Breast epithelium (tissue), 4 donors: ENCODE results near the gene CDK19. TPM values are rescaled to one million over a fixed set of nuclear protein-coding genes. Genes with fewer than 3 reads are reported as not detected.

Experiments
- DNase-seq, 2 donors: peaks; one replicate each; pipeline ENCODE4 v3.0.0-alpha.2; 2019; ENCODE audit warnings: low spot score in 2 of 2
- H3K27ac ChIP-seq, 2 donors: fragments of 200-600 bp; sonication (generic) in 1 of 2; one replicate each; pipeline ENCODE4 v1.5.1; 2016 to 2019; ENCODE audit warnings: mild to moderate bottlenecking in 1 of 2
- H3K27me3 ChIP-seq, 2 donors: fragments of 200-600 bp; sonication (generic) in 1 of 2; one replicate each; pipeline versions ENCODE4 v1.5.1 to v1.6.0; 2017 to 2019; ENCODE audit warnings: control low read depth in 1 of 2, mild to moderate bottlenecking in 1 of 2
- H3K36me3 ChIP-seq: fragments of 200-600 bp; one replicate; pipeline ENCODE4 v1.5.1; 2019
- H3K4me1 ChIP-seq, 2 donors: fragments of 200-600 bp; sonication (generic); one replicate each; pipeline ENCODE4 v1.5.1; 2016 to 2019; ENCODE audit warnings: control low read depth in 1 of 2
- H3K4me3 ChIP-seq, 3 donors: fragments of 200-600 bp; sonication (generic); 1 replicate in 2 of 3; 2 replicates in 1 of 3; pipeline ENCODE4 v1.5.1; 2016 to 2019; ENCODE audit warnings: mild to moderate bottlenecking in 3 of 3, moderate library complexity in 2 of 3
- H3K9me3 ChIP-seq, 2 donors: fragments of 200-600 bp; sonication (generic) in 1 of 2; one replicate each; pipeline ENCODE4 v1.5.1; 2016 to 2019; ENCODE audit warnings: control low read depth in 1 of 2
- POLR2A ChIP-seq: fragments of 450-650 bp; IDR thresholded peaks from one replicate; pipeline ENCODE4 v1.6.1; 2016; ENCODE audit warnings: antibody characterized with exemption, mild to moderate bottlenecking, moderate library complexity
- POLR2AphosphoS5 ChIP-seq, 3 donors: sonication (generic); formaldehyde crosslinking; IDR thresholded peaks; one replicate each; pipeline ENCODE4 v1.6.1; 2017; ENCODE audit warnings: antibody characterized with exemption in 3 of 3
- intact Hi-C: fragments of 100-400 bp; cut with DNase I; formaldehyde crosslinking; loops from one replicate; pipeline ENCODE4 v1.15.1; 2023; ENCODE audit warnings: low total_unique reads
- total RNA-seq, 3 donors: library from RNA; depleted of rRNA; stranded (reverse); fragments of >200 nt; gene quantifications; one replicate each; pipeline ENCODE4 v1.1.0, GENCODE V29; 2016
- TF ChIP-seq, protein P1 (sequence below), 3 donors: fragments of 450-650 bp; IDR thresholded peaks; one replicate each; pipeline ENCODE4 v1.5.1; 2016 to 2017; ENCODE audit warnings: antibody characterized with exemption in 3 of 3, mild to moderate bottlenecking in 3 of 3, moderate library complexity in 3 of 3

CDK19 gene
- total RNA-seq, 3 donors from 2014 or later: 14.1 to 17.9 (median 17.9) TPM

- DNase-seq: no peak
- TF ChIP-seq POLR2AphosphoS5 (IDR thresholded peaks at IDR 0.05) (no peak), POLR2A (no peak)
- TF ChIP-seq, protein P1, sequence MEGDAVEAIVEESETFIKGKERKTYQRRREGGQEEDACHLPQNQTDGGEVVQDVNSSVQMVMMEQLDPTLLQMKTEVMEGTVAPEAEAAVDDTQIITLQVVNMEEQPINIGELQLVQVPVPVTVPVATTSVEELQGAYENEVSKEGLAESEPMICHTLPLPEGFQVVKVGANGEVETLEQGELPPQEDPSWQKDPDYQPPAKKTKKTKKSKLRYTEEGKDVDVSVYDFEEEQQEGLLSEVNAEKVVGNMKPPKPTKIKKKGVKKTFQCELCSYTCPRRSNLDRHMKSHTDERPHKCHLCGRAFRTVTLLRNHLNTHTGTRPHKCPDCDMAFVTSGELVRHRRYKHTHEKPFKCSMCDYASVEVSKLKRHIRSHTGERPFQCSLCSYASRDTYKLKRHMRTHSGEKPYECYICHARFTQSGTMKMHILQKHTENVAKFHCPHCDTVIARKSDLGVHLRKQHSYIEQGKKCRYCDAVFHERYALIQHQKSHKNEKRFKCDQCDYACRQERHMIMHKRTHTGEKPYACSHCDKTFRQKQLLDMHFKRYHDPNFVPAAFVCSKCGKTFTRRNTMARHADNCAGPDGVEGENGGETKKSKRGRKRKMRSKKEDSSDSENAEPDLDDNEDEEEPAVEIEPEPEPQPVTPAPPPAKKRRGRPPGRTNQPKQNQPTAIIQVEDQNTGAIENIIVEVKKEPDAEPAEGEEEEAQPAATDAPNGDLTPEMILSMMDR (IDR thresholded peaks at IDR 0.05): no peak
- H3K4me1 ChIP-seq: no peaks in the 10 kb centered on the region
- H3K4me3 ChIP-seq: no peak overlapping the region
- H3K27ac ChIP-seq: no peak overlapping the region
- intact Hi-C loops: no loop called here
- H3K27me3 ChIP-seq: no peaks in the 10 kb centered on the region
- H3K9me3 ChIP-seq: no peaks in the 10 kb centered on the region
- no peaks in the 10 kb centered on the region for H3K36me3 ChIP-seq
Observed at GRCh38 chr6:110833831-110834230, 18.6 kb upstream of the CDK19 start.

- TF ChIP-seq POLR2AphosphoS5 (IDR thresholded peaks at IDR 0.05): no peak
- TF ChIP-seq, protein P1 (IDR thresholded peaks at IDR 0.05): no peak
- no peak overlapping the region for H3K4me3 ChIP-seq
- intact Hi-C loops: no loop called here
- DNase-seq: no peak
- no peaks in the 10 kb centered on the region for H3K4me1 ChIP-seq
- H3K9me3 ChIP-seq: no peaks in the 10 kb centered on the region
- H3K27me3 ChIP-seq: no peaks in the 10 kb centered on the region
- no peak overlapping the region for H3K27ac ChIP-seq
- no peaks in the 10 kb centered on the region for H3K36me3 ChIP-seq
Observed at GRCh38 chr6:110831405-110831804, 16.1 kb upstream of the CDK19 start.

DNA sequence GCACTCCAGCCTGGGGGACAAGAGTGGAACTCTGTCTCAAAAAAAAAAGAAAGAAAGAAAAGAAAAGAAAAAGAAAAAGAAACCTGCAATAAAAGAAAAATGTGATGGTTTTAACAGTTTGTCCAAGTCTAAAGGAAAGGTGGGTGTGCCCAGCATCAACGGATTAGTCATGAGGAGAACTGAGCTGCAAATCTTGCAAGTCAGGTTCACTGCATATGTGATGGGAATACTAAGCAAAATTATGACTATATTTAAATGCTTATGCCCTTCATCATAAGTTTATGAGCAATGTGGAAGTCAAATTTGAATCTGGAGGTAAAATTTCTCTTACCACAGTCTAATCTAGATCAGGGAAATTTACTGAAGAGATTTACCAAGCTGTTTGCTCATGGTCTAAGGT is 13.1 kb upstream of the CDK19 start:
- no peak for DNase-seq
- no peaks in the 10 kb centered on the region for H3K9me3 ChIP-seq
- H3K4me3 ChIP-seq: no peak overlapping the region
- TF ChIP-seq, protein P1 (IDR thresholded peaks at IDR 0.05): no peak
- no peak for TF ChIP-seq POLR2AphosphoS5 (IDR thresholded peaks at IDR 0.05)
- TF ChIP-seq POLR2A: no peak
- no peak overlapping the region for H3K27ac ChIP-seq
- no peaks in the 10 kb centered on the region for H3K36me3 ChIP-seq
- H3K4me1 ChIP-seq: no peaks in the 10 kb centered on the region
- H3K27me3 ChIP-seq: no peaks in the 10 kb centered on the region
- intact Hi-C loops: no loop called here

DNA sequence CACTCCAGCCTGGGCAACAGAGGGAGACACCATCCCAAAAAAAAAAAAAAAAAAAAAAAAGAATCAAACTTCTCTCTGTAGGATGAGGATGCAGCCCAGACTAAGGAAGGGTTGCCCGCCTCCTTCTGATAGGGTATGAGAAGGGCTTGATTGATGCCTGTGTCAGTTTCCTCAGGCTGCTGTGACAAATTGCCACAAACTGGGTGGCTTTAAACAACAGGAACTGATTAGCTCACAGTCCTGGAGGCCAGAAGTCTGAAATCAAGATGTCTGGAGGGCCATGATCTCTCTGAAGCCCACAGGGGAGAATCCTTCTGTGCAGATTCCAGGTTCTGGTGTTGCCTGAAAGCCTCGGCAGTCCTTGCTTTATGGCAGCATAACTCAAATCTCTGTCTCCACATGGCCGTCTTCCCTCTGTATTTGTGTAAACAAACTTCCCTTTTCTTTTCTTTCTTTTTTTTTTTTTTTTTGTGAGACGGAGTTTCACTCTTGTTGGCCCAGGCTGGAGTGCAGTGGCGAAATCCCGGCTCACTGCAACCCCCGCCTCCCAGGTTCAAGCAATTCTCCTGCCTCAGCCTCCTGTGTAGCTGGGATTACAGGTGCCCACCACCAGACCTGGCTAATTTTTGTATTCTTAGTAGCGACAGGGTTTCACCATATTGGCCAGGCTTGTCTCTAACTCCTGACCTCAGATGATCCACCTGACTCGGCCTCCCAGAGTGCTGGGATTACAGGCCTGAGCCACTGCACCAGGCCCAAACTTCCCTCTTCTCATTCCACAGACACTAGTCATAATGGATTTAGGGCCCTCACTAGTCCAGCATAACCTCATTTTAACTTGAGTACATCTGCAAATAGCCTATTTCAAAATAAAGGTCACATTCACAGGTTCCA is 11.2 kb upstream of the CDK19 start:
- TF ChIP-seq, protein P1 (IDR thresholded peaks at IDR 0.05): no peak
- TF ChIP-seq POLR2AphosphoS5 (IDR thresholded peaks at IDR 0.05) (no peak), POLR2A (no peak)
- Histone ChIP-seq H3K4me1 (peaks cover 0 to 5% of the 10 kb centered on the region in 2 donors), H3K4me3 (no peak overlapping the region), H3K27me3 (no peaks in the 10 kb centered on the region), H3K9me3 (no peaks in the 10 kb centered on the region), H3K27ac (peak overlapping the region; percentile 7 to 29), H3K36me3 (no peaks in the 10 kb centered on the region)
- intact Hi-C loops: no loop called here
- no peak for DNase-seq

DNA sequence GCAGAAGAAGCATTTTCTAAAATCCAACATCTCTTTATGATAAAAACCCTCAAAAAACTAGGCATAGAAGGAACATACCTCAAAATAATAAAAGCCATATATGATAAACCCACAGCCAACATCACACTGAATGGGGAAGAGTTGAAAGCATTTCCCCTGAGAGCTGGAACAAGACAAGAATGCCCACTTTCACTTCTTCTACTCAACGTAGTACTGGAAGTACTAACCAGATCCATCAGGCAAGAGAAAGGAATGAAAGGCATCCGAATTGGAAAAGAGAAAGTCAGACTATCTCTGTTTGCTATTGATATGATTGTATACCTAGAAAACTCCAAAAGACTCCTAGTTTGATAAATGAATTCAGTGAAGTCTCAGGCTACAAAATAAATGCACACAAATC is 7.9 kb upstream of the CDK19 start:
- TF ChIP-seq, protein P1 (IDR thresholded peaks at IDR 0.05): no peak
- TF ChIP-seq POLR2A: no peak
- no peak for TF ChIP-seq POLR2AphosphoS5 (IDR thresholded peaks at IDR 0.05)
- intact Hi-C loops: no loop called here
- no peak for DNase-seq
- H3K27ac ChIP-seq: no peak overlapping the region
- no peak overlapping the region for H3K4me3 ChIP-seq
- no peaks in the 10 kb centered on the region for H3K9me3 ChIP-seq
- H3K27me3 ChIP-seq: no peaks in the 10 kb centered on the region
- H3K4me1 ChIP-seq: peaks cover 0 to 5% of the 10 kb centered on the region in 2 donors
- no peaks in the 10 kb centered on the region for H3K36me3 ChIP-seq
